ENCODE results near the gene PRPF19. TPM values are rescaled to one million over a fixed set of nuclear protein-coding genes. Genes with fewer than 3 reads are reported as not detected.
A peak's percentile ranks its signal among the peaks of the same experiment; 100 is the strongest.

PRPF19 gene
- total and polyA plus RNA-seq, 2 of the 13 experiments (the other 11 are each of a cell fraction or from before 2014, with no cell fraction given) = 27.4 to 91.1 TPM

DNA sequence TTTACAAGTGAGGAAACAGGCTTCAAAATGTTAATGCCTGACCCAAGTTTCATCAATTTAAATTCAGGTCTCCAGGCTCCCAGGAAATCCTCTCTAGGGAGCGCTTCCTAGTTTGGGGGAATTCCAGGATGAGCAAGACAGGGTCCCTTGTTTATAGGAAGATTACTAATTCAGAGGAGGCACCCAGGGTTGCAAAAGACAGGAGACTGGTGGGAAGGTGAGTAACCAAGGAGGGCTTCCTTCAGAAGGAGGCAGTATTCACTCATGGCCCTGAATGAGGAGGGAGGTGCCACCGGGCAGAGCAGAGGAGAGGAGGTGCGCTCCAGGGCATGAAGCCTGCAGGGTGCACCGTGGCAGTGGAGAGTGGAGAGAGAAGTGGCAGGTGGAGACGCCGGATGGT lies 19.5 kb upstream of the PRPF19 start:
- Histone ChIP-seq H4K20me1 (ENCODE audit: insufficient read depth, low read length) (no peaks in the 10 kb centered on the region), H3K36me3 (replicated peaks in 1 of 2; ENCODE audit: control insufficient read depth in 1 of 2, insufficient read depth in 2 of 2, low read length in 2 of 2) (peaks cover 0 to 2% of the 10 kb centered on the region in 2 experiments; a peak in 2 of 5 replicates), H3K27ac (ENCODE audit: extremely low read length, insufficient read depth, low read length) (no peak overlapping the region), H3K9ac (ENCODE audit: insufficient read depth, low read depth, low read length) (no peak overlapping the region), H2AFZ (ENCODE audit: low read length) (no peak overlapping the region), H3K79me2 (ENCODE audit: insufficient read depth, low read length) (no peaks in the 10 kb centered on the region), H3K4me2 (ENCODE audit: low read depth, low read length) (peak overlapping the region; percentile 92; the same call in 1 of the 2 replicates), H3K4me1 (ENCODE audit: insufficient read depth, low read length) (peaks cover 32% of the 10 kb centered on the region), H3K27me3 (ENCODE audit: control insufficient read depth in 1 of 2, insufficient read depth in 2 of 2, low read length in 2 of 2) (no peaks in the 10 kb centered on the region; a peak in 1 of 5 replicates), H3K4me3 (replicated peaks in 1 of 3; ENCODE audit: insufficient read depth in 1 of 3, low read depth in 2 of 3, low read length in 3 of 3) (peak overlapping the region in 1 of 3 experiments; percentile 22; a peak in 2 of 6 replicates), H3K9me3 (ENCODE audit: low read length) (no peaks in the 10 kb centered on the region)
- TSS peak; percentile 54 for BruUV-seq (replicated peaks)
- 91% methylated on average over 6 of the region's 6 CpGs for WGBS (ENCODE audit: low lambda C conversion rate)
- POLR2A ChIA-PET = no interaction called here
- no peak for FAIRE-seq
- DNase-seq (ENCODE audit: low spot score) = no peak
- TF ChIP-seq, protein P1, sequence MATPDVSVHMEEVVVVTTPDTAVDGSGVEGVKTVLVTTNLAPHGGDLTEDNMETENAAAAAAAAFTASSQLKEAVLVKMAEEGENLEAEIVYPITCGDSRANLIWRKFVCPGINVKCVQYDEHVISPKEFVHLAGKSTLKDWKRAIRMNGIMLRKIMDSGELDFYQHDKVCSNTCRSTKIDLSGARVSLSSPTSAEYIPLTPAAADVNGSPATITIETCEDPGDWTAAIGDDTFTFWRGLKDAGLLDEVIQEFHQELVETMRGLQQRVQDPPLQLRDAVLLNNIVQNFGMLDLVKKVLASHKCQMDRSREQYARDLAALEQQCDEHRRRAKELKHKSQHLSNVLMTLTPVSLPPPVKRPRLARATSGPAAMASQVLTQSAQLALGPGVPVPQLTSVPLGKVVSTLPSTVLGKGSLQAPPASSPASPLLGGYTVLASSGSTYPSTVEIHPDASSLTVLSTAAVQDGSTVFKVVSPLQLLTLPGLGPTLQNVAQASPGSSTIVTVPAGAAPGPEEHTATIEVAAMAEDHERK (CRISPR knock-in tag; IDR thresholded peaks at IDR 0.05; ENCODE audit: low read depth) = no peak
- TF ChIP-seq KDM5A (IDR thresholded peaks at IDR 0.05; ENCODE audit: borderline replicate concordance, low read length) (no peak), ZNF354B (CRISPR knock-in tag; IDR thresholded peaks at IDR 0.05) (no peak), ZNF143 (CRISPR knock-in tag; IDR thresholded peaks at IDR 0.05) (no peak), ZSCAN9 (CRISPR knock-in tag; IDR thresholded peaks at IDR 0.05; ENCODE audit: borderline replicate concordance) (no peak)
- TF ChIP-seq, protein P2, sequence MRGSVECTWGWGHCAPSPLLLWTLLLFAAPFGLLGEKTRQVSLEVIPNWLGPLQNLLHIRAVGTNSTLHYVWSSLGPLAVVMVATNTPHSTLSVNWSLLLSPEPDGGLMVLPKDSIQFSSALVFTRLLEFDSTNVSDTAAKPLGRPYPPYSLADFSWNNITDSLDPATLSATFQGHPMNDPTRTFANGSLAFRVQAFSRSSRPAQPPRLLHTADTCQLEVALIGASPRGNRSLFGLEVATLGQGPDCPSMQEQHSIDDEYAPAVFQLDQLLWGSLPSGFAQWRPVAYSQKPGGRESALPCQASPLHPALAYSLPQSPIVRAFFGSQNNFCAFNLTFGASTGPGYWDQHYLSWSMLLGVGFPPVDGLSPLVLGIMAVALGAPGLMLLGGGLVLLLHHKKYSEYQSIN (CRISPR knock-in tag; IDR thresholded peaks at IDR 0.05; ENCODE audit: borderline replicate concordance) = no peak
- TF ChIP-seq, protein P3, sequence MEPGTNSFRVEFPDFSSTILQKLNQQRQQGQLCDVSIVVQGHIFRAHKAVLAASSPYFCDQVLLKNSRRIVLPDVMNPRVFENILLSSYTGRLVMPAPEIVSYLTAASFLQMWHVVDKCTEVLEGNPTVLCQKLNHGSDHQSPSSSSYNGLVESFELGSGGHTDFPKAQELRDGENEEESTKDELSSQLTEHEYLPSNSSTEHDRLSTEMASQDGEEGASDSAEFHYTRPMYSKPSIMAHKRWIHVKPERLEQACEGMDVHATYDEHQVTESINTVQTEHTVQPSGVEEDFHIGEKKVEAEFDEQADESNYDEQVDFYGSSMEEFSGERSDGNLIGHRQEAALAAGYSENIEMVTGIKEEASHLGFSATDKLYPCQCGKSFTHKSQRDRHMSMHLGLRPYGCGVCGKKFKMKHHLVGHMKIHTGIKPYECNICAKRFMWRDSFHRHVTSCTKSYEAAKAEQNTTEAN (CRISPR knock-in tag; conservative IDR thresholded peaks at IDR 0.05) = no peak
- CTCF ChIA-PET (ENCODE audit: low intra/inter-chr PET ratio, low total read pairs) = no interaction called here
- intact Hi-C loops (cut with micrococcal nuclease; ENCODE audit: unreplicated experiment) = no loop called here
- in situ Hi-C loops (cut with HindIII; ENCODE audit: extremely low pct_ligation_motif_present, low pct_unique_long_range_greater_than_20kb) = no loop called here
- no peak for ATAC-seq

Data from HepG2 (cell line).